HG03060 (cell line): Measurements from ENCODE around the gene UBE4B.

Experiments
- ATAC-seq: cut with Tn5 transposase; IDR thresholded peaks from one replicate; pipeline ENCODE4 v1.9.1; 2021; ENCODE audit warnings: low read depth, moderate number of reproducible peaks; ENCODE audit not compliant: unreplicated experiment

Gene UBE4B

DNA sequence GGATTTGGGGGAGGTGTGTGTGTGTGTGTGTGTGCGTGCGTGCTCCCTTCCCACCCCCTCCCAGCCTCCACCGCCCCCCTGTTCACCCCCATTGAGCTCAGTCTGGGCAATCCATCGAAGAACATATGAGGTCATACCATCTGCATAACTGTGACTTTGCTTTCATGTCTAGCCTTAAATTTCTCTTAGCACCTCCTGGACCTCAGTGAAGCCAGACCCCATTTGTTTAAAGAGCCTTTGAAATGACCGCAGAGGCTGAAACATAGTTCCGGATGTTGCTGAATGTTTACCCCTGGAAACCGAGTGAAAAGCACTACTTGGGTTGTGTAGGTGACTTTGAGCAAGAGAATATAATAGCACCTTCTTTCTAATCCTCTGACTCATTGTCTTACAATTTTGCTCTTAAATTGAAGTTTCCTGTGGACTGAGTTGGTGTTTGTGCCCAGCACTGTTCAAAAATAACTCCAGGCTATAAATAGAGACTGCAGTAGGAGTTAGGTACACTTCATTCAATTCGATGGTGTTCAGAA lies 75.4 kb downstream of the UBE4B start:
- no peak for ATAC-seq

DNA sequence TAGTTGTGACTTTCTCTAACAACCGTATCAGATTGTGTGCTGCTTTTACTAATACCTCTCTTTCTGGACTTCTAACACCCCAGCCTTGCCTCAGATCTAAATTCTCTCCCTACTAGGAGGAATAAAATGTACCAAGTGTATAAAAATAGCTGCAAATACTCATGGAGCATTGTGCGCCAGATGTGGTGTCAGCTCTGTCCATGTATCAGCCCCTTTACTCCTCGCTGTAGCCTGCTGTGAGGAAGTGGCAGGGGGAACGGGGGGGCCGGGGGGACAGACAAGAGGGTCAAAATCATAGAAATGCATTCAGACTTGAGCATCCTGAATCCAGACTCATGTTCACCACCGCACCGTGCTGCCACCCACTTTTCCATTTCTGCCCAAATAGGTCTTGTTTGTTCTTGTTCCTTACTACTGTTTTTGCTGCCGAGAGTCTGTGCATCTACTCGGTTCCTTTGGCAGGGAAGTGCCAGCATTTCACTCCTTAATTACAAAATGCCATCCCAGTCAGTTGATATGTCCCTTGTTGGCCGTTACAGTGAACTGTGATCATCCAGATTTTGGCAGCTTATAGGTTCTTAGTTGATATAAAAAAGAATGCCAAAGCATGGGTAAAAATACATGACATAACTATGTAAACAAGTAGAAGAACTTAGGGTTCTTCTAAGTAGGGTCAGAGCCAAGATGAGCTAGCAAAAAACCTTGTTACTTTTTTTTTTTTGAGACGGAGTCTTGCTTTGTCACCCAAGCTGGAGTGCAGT lies 76.4 kb downstream of the UBE4B start:
- no peak for ATAC-seq

DNA sequence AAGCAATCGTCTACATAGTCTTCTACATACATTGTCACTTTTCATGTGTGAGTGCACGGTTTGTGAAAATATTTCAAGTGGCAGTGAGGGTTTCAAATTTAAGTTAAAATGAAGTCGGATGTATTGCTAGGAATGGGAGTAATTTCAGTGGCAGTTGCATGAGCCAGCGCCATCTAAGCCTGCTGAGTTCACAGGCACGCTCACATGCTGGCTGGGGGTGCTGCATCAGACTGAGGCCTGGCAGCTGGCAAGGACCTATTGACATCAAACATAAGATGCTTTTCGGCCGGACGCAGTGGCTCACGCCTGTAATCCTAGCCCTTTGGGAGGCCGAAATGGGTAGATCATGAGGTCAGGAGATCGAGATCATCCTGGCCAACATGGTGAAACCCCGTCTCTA lies 80.7 kb downstream of the UBE4B start:
- ATAC-seq = no peak

DNA sequence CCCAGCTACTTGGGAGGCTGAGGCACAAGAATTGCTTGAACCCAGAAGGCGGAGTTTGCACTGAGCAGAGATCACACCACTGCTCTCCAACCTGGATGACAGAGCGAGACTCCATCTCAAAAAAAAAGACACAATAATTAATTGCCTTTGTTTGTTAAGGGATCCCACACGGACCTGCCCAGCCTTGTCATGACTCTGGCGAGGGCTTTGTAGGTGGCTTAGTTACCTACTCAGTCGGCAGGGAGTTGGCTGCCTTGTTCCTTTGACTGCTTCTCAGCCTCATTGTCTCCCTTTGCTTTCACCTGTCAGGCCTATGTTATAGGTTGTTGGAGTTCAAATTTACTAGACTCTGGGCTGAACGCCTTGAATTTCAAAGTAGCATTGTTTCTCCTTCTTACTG lies 82.0 kb downstream of the UBE4B start:
- no peak for ATAC-seq

DNA sequence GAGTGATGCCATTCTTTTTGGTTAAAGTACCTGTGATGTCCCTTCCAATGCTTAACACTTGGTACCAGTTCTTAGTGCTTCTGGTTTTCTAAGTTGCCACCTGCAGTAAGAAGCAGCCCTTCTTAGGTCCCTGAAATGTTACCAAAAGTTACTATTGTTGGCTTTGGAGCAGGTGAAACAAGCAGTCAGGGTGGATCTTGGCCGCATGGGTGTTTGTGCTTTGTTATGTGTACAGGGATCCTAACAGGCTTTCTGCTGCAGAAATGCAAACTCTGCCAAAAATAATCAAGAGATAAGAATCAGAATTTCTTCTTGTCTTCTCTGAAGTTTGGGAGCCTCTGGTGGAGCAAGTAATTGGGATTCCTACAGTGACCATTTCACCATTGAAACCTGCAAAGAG lies 84.4 kb downstream of the UBE4B start:
- no peak for ATAC-seq

DNA sequence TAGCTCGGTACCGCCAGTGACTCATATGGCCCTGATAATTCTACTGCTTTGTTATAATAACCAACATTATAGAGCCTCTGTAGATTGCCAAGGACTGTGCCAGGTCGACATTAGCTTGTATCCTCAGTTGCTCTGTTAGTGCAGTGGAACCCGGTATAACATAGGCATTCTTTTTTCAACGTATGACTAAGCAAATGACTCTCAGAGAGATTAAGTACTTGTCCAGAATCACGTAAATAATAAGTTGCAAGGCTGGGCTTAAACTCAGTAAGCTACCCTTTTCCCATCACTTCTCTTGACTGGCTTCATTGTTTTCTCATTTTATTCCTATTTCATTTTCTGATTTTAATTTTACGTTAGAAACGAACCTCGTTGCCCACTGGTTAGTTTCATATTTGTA lies 85.1 kb downstream of the UBE4B start:
- ATAC-seq = no peak

DNA sequence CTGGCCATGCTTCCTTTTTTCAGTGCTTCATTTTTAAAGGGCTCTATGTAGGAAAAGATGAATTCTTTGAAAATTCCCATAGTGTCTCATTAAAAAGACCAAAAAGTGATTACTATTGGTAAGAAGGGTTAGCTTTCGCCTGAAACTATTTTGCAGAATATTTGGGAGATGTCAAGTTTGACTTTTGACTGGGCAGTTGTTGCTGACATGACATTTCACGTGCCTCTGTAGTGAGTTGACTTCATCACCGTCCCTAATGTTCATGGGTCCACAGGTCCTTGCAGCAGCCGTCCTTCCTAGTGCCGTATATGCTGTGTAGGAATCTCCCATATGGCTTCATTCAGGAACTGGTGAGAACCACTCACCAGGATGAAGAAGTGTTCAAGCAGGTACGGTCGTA lies 88.9 kb downstream of the UBE4B start:
- no peak for ATAC-seq

DNA sequence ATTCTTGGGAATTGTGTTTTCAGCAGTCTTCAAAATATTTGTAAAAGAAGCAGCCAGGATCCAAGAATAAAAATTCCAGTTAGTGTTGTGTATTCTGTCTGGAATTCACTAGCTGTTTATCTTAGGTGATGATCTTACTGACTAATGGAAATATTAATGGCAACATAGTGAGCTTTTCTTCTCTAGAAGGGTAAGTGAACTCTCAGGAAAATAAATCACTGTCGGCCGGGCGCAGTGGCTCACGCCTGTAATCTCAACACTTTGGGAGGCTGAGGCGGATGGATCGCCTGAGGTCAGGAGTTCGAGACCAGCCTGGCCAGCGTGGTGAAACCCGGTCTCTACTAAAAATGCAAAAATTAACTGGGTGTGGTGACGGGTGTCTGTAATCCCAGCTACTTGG lies 90.2 kb downstream of the UBE4B start:
- ATAC-seq = no peak

DNA sequence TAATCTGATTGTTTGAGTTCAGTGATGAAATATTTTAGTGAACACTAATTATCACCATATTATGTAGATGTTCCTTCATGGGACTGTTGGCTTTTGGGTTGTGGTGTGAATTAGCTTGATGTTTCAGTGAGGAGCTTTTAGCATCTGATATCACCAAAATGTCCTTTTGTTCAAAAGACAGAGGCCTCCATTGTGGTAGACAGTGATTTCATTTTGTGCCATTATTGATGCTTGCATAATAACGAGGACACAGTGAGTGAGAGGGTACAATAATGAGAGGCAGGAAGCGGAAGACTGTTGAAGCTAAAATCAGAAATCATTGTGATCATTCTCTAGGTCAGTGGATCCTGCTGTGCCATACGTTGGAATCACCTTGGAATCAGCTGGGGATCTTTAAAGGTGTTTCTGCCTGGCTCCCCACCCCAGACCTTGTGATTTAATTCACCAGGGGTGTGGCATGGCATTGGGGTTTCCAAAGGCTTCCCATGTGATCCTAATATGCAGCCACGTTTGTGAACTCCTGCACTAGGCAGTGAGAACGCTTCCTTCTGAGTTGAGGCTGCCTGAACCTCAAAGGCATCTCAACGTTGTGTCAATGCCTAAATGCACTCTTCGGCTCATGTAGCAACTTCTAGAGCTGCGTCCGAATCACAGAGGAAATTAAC lies 95.5 kb downstream of the UBE4B start:
- no peak for ATAC-seq

DNA sequence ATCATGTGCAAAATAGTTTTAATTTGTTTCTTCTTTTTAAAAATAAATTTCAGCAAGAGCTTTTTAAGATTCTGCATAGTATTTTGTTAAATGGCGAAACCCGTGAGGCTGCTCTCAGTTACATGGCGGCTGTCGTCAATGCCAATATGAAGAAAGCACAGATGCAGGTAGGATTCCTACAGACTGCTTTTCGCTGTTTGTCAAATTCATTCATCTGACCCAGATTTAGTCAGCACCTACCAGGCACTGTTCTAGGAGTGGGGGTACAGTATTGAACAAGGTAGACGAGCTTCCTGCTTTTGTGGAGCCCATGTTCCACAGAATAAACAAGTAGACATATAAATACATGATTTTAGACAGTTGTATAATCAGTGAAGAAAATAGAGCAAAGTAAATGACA lies 99.6 kb downstream of the UBE4B start:
- no peak for ATAC-seq

DNA sequence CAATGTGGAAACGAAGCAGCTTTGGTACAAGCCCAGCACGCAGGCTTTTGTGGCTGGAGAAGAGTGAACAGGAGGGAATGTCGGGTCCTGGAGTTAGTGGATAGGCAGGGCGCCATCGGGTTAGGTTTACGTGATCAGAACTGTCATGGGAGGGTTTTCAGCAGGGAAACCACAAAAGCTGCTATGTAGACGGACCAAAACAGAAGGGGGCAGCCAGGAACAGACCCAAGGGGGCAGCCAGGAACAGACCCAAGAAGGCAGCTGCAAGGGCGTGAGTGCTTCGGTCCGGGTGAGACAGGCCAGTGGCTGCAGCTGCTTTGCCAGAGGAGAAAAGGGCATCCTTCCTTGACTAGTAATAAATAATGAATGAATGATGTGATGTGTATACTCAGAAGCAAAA lies 100.1 kb downstream of the UBE4B start:
- ATAC-seq = no peak

DNA sequence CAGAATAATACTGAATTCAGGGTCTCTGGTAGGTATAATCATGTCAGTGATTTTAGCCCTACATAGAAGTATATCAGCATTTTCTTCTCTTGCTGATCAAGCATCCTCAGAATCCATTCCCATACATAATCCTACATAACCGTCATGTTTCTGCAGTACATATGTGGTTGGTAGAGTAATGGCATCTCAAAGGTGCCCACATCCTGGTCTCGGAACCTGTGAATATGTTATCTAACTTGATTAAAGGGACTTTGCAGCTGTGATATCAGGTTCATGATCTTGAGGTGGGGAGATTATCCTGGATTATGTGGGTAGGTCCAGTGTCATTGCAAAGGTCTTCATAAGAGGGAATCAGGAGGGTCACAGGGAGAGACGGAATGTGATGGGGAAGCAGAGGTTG lies 108.2 kb downstream of the UBE4B start:
- ATAC-seq = no peak

DNA sequence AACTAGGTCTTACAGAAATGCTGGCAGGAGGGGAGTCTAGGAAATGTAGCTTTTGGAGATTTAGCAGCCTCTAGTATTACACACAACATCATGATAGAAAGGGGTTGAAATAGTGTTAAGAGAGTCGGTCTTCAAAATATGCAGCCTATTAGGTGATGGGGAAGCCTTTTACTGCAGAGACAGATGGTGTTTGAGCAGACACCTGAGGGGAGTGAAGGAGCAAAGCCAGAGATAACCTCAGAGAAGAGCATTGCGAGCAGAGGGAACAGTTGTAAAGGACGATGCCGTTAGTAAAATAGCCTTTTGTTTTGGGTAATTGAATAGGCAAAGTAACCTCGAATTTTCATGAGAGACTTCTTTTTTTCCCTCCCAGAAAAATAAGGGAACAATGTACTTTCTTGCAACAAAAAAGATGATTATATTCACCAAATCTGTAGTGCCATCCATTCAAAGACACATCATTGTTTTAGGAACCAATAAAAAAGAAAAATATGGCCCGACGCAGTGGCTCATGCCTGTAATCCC lies 111.3 kb downstream of the UBE4B start:
- ATAC-seq = no peak

DNA sequence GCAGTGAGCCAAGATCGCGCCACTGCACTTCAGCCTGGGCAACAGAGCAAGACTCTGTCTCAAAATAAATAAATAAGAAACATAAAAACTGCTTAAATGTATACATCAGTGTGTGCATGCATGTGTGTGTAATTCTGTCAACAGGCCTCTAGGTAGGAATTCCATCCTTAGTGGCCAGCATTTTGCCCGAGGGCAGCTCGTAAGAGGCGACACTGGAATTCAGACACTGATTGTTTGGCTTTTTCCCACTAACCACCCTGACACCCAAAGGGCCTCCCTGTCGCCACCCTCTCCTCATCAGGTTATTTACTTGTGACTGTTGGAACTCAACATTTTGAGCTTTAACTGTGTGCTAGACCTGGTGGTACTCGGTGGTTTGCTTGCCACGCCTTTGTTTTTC lies 113.6 kb downstream of the UBE4B start:
- no peak for ATAC-seq

DNA sequence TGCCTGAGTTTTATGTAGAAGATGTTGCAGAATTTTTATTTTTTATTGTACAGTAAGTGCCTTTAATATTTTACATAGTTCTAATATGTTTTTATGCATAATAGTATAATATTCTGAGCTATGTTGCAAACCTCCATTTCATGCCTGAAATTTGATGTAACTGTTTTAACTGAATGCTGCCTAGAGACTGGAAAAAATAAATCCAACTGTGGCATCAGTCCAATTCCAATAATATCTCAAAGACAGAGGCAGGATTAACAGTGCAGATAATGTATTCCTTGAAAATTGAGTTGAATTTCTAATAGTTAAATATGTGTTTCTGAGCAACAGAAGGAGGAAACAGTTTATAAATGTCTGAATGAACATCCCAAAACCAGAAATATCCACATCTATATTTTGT lies 116.5 kb downstream of the UBE4B start:
- no peak for ATAC-seq

DNA sequence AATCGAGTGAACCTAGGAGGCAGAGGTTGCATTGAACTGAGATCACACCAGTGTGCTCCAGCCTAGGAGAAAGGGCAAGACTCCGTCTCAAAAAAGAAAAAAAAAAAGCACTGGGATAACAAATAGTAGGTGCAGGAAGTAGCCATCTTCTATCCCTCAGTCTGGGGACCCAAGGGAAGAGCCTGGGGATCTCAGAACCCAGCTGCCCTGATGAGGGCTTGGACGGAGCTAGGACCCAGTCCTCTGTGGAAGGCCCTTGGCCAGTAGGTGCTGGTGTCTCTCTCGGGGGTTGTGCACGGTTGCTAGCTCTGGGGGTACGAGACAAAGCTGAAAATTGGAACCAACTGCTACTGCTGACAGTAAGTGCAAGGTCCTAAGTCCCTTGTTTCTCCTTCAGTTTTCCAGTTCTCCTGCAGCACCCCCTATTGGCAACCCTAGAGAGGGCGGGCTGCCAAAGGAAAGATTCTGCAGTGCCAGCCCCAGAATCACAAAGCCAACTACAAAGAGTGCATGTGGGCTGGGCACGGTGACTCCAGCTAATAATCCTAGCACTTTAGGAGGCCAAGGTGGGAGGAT lies 120.0 kb downstream of the UBE4B start:
- no peak for ATAC-seq

DNA sequence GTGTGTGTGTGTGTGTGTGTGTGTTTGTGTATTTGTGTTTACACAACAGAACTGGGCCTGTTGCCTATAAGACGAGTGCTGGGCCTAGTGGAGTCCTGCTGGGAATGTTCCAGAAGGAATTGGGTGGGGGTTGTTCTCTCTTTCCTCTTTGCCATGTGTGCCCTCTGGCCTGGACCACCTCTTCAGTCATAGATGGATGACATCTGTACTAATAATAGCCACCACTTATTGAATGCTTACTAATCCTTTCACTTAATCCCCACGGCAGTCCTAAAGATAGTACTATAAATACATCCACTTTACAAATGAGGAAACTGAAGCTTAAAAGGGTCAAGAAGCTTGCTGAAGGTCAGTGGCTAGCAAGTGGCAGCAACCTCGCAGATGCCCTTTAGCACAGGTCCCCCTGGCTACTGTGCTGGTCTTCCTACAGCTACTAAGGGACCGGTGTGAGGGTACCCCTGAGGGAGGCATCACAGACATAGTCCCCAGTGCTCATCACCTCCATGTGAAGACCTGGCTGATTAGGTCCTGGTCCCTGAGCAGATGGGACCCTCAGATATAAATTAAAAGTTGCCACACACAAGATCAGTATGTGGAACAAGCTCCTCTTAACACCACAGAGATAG lies 122.4 kb downstream of the UBE4B start:
- ATAC-seq = no peak

DNA sequence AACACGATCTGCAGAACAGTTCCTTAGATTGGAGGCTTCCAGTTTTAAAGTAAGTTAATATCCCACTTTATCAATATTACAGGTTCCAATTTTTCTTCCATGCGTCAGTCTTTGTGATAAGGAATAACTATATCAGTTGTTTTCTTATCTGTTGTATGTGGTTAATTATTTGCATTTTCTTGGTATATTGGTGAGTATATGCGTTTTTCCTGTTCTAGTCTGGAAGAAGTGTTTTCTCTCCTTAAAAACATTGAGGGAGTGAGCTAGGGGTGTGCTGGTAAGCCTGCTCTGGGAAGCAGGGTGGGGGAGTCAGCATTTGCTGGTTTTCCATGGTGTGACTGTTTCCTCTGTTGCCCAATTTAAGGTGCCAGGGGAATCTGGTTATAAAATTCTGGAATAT lies 127.4 kb downstream of the UBE4B start:
- no peak for ATAC-seq

DNA sequence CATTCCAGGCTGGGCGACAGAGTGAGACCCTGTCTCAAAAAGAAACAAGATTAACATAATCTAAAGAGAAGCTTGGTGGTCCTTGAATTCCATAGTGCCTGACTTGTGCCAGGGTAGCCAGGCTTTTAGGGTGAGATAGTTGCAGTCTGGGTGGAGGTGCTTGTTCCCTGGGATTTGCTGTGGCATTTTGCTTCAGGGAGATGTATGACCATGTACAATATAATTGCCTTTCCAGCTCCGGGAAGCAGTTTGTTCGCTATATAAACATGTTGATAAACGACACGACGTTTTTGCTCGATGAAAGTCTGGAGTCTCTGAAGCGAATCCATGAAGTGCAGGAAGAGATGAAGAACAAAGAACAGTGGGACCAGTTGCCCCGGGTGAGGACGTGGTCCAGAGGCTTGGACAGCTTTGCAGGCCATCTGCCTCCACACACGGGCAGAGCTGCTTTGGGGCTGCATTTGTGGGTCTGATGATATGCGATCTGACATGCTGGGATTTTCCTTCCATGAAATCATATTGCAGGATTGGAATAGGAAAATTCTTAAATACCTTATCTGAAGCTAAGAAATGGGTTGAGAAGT lies 128.2 kb downstream of the UBE4B start:
- no peak for ATAC-seq

DNA sequence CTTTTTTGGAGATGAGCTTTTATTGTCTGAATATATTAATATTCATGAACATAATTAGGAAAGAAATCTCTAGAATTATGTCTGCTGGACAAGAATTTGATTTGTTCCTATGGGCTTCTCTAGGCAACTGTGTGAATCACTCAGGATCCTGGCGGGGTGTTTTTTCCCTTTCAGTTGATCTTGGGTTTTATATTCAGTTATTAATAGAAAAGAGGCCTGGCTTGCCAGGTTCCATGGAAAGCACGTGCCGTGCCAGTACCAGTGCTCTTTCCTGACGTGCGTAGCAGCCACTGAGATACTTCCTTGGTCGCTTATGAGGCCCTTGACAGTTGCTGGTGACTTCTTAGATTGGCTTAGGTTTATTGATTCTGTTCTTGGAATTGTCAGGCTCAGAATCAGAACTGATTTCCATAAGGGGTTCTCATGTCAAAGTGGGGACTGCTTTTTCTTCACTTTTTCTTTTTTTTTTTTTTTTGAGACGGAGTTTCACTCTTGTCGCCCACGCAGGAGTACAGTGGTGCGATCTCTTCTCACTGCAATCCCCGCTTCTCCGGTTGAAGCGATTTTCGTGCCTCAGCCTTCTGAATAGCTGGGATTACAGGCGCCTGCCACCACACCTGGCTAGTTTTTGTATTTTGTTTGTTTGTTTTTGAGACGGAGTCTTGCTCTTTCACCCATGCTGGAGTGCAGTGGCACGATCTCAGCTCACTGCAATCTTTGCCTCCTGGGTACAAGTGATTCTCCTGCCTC lies 129.0 kb downstream of the UBE4B start:
- no peak for ATAC-seq
